Cerebellar nuclear complex (tissue), 1 donor: ENCODE measurements around the gene DUOXA1.

ENCODE experiments used
- DNase-seq, 2 experiments: peaks; one replicate each; lab custom pipeline; 2025; lab: John Stamatoyannopoulos, UW

DUOXA1 gene

DNA sequence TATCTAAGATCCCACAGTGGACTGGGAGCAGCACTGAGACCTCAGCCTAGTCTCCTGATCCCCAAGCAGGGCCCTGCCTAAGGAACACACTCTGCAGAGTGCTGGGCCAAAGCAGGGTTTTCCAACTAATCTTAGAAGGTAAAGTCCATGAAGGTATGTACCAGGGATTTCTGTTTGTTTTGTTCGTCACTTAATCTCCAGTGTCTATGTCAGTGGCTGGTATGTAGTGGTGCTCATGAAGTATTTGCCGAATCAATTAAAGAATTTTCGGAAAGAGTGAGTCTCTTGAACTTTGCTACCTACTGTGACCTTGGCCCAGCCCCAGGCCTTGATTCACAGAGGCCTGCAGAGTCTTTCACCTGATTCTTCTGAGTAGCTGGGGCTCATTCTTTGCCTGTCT is 1.8 kb upstream of the DUOXA1 start:
- DNase-seq = no peak

DNA sequence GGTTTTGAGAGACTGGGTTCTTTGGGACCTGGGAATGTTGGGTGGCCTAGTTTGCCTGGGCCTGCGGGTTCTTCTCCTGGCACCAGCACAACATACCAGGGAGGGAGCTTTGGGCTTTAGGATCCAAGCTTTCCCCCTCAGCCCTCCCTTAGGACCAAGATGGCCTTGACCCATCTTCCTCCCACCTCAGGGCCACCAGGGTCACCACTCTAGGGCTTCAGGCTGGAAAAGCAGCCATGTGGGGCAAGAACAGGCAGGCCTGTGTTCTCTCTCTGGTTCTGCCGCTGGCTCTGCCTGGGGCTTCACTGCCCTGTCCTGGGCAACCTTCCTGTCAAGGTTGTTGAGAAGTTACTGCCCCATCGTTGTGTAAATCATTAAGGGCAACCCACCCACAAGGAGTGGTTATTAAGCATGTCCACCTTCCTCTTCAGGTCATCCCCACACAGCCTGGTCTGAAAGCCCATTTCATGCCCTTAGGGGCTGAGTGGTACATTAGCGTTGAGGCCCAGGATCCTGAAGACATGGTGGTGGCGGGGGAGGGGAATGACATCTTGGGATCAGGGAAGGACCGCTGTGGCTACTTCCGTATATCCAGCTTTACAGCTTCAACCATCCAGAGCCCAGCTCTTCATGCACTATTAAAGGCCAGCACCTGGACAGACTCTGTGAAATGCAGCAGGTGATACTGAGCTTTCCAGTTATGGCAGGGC is 767 bp upstream of the DUOXA1 start:
- no peak for DNase-seq

DNA sequence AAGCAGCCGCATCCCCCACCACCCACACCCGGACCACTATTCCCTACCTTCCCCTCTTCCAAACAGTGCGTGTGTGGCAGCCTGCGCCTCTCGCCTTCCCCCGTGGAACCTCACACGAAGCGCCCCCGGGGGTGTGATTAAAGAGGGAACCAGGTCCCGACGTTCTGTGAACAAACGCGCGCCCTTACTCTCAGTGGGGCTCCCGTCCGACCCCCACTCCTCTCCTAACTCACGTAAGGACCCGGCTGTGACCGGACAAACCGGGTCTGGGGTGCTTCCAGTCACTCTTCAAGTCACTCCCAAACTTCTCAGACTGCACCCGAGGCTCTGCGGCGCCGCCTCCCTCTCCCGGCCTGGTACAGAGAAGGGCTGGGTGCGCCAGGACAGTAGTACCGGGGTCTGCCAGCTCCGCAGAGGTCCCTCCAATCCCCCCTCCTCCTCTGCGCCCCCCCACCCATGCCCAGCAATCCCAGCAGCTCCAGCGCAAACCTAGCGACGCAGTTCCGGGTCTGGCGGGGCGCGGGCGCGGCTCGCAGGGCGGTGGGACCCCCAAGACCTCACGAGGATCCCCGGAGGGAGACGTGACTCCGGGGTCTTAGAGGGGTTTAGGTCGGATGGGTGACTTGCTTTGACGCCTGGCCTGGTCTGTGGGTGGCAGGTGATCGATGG is 574 bp downstream of the DUOXA1 start:
- no peak for DNase-seq

DNA sequence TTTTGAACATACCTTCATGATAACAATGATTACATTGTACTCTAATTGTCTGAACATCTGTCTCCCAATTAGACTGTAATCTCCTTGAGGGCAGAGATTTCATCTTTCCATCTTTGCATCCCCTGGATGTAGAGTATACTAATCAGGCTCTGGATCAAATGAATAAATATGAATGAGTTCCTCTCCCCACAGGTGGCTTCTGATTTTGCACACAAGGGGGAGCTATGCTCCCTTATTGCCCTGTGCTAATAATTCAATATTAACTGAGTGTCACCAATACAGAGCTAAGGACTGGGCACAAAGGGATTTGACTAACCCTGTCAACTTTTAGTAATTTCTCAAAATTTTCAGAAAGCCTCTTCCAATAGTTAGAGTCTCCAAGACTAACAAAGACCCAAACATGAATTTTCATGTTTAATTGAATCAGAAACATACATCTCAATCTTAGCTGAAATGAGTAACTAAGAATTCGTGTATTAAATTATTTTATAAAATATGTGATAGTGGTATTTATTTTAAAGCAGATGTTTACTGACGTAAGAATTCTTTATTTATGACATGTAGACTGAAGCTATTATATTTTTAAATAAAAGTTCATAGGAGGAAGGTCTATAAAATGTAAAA is 3.0 kb downstream of the DUOXA1 start:
- no peak for DNase-seq

DNA sequence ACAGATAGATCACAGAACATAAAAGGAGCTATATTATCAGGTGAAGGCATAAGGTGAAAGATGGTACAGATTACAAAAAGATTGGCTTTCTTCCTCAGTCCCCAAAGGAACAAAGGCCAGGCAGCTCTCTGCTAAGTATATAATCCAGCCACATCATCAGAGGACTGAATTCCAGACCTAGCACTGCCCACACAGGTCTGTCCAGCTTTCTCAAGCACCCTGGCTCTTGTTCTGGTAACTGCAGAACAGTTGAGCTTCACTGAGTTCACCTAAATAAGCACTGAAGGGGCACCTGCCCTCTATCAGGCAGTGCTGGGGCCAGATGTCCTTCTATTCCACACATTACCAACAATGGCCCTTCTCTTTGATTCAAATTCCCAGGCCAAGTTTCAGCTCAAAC is 6.3 kb downstream of the DUOXA1 start:
- no peak for DNase-seq

DNA sequence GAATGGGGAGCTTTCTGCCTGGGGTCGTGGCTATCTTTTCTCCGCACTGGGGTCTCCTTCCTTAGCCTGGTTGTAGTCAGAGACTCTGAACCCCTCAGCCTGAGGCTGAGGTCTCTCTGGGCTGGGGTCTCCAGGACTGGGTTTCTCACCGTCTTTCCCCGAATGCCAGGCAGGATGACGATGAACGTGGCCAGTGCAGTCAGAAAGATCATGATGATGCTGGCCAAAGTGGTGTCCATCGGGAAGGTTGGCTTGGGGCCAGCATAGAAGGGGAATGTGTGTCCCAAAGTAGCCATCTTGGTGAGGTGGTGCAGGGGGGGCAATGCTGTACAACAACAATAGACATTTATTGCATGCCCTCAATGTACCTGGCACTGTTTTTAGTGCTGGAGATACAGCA is 7.0 kb downstream of the DUOXA1 start:
- no peak for DNase-seq

DNA sequence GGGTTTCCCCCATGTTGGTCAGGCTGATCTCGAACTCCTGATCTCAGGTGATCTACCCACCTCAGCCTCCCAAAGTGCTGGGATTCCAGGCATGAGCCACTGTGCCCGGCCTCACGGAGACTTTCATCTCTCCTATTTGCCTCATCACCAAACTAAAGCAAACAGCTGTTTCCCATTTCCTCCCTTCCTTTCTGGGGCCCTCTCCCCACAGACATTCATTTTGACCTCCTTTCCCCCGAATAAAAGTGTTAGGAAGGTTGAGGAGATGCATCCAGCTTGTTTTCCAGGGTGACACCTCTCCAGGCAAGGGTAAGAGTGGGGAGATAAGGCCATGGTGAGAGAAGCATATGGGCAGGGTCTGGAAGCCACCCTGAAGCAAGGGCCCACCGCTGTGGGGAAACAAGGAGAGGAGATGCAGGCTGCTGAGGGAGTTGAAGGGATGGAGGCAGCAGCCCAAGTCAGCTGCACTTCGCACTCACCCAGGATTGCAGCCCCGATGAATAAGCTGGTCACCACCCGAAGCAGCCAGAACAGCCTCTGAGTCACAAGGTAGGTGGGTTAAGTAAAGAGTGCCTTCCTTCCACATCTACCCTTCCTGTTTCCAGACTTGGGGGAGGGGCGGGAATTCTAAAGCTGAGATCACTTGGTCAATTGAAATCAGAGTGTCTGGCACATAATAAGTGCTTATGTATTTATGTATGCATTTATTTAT is 7.8 kb downstream of the DUOXA1 start:
- DNase-seq = no peak

DNA sequence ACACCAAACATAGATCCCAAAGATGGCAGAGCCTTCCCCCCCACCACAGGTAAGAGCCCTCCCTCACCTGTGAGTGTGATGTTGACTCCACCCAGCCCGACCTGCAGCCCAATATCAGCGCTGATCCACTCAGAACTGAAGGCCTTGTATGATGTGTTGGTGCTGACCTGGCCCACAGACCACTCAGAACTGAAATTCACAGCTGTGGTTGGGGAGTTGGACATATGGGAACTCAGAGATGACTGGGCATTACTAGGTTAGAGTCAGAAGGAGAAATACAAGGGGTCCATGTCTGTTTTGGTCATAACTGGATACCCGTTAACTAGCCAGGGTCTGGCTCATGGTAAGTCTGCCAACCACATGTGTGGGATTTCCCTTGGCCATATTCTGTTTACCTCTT is 8.7 kb downstream of the DUOXA1 start:
- no peak for DNase-seq

DNA sequence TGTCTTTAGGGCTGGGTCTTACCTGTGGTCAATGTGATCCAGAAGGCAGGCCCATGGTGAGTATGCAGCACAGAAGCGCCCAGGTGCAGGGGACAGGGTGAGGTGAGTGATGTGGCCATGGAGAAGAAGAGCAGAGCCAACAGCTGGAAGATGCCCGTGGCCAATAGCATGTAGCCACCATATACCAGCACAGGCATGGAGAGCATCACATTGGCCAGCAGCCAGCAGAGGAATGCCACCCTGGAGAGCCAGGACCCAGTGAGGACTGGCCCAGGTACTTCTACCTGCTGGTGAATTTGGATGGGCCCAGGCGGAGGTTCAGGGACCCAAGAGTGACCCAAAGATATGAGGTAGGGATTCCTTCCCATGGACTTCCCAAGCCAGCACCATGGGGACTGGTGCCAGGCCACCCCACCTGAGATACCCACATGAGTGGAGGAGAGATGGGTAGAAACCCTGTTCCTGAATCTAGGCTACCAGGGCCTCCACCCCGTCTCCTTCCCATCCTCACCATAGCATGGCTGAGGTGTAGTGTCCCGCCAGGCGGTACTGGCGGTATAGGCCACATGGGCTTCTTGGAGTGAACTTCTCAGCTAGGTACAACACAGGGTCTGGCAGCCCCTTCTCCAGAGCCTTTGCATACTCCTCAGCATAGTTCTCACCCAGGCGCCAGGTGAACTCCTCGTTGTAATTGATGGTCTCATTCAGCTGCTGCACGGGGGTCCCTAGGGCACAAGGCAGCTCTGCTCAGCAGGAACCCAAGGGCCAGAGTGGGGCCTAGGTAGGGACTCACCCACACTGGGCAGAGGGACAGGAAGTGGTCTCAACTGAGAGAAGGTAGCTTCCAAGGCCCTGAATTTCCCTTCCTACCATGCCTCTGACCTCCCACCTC is 9.4 kb downstream of the DUOXA1 start:
- no peak for DNase-seq

DNA sequence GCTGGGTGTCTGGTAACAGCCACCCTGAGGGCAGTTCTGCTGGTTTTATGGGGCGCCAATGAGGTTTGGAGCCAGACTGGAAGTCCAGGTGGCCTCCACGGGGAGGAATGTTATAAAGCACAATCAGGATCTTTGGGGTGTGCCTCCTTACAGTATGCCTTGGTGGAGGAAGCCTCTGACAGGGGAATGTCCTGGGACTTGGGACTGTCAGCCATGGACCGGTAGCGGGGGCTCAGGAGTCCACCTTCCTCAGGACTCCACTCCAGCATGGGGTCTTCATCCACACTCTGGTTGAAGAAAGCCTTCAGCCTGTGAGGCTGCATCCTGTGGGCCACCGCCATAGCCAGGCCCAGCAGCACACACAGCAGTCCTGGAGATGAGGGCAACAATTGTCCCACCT is 10.7 kb downstream of the DUOXA1 start:
- no peak for DNase-seq

DNA sequence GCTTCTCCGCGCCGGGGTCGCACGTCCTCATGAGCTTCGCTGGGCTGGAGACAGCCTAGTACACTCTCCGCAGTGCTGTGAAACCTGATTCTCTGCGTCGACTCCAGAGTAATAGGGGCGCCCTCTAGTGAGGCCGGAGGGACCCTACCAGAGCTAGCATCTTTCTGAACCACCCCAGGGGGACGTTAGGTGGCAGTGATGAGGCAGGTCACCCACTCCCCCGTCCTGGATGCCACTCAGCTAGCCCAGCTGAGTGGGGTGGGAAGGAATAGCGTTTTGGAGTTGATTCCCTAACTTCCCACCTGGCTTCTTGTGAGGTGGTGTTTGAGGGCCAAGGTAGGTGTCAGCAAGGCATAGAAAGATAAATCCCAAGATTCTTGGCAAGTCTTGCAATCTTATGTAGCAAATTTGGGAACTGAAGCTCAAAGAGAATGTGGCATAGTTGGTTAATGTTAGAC is 11.5 kb downstream of the DUOXA1 start:
- DNase-seq = peak in 1 of 2 experiments; percentile 62

DNA sequence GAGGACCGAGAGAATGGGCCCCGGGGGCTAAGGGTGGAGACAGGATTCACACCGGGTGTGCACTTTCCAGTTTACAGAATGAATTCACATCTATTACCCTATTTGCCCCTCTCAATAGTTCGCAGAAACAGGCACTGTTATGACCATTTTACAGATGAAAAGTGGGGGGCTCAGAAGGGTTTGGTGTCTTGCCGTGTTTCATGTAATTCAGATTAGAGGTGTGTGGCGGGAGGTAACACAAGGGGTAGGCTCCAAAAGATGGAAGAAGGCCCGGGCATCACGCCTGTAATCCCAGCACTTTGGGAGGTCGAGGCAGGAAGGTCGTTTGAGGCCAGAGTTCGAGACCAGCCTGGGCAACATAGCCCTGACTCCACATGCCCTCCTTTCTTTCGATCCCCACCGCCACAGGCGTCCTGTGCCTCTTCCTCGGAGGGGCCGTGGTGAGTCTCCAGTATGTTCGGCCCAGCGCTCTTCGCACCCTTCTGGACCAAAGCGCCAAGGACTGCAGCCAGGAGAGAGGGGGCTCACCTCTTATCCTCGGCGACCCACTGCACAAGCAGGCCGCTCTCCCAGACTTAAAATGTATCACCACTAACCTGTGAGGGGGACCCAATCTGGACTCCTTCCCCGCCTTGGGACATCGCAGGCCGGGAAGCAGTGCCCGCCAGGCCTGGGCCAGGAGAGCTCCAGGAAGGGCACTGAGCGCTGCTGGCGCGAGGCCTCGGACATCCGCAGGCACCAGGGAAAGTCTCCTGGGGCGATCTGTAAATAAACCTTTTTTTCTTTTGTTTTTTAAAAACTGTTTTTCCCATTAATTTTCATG is 12.2 kb downstream of the DUOXA1 start:
- no peak for DNase-seq

DNA sequence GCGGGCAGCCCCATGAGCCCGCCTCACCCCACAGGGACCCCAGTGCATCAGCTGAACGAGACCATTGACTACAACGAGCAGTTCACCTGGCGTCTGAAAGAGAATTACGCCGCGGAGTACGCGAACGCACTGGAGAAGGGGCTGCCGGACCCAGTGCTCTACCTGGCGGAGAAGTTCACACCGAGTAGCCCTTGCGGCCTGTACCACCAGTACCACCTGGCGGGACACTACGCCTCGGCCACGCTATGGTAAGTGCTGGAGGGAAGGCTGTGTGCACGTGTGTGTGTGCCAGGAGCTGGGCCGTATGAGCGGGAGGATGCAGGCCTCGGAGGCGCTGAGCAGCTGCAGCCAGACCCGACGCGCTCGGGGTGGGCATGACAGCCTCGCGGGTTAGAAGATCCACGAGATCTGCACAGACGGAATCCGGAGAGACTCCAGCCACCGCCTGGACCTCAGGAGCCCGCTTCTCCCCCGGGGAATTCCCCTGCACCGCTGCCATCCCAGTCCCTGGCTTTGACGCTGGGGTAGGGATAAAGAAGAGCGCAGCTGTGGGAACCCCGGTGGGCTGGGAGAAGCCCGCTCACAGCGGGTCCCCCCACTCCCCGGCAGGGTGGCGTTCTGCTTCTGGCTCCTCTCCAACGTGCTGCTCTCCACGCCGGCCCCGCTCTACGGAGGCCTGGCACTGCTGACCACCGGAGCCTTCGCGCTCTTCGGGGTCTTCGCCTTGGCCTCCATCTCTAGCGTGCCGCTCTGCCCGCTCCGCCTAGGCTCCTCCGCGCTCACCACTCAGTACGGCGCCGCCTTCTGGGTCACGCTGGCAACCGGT is 13.0 kb downstream of the DUOXA1 start:
- no peak for DNase-seq

DNA sequence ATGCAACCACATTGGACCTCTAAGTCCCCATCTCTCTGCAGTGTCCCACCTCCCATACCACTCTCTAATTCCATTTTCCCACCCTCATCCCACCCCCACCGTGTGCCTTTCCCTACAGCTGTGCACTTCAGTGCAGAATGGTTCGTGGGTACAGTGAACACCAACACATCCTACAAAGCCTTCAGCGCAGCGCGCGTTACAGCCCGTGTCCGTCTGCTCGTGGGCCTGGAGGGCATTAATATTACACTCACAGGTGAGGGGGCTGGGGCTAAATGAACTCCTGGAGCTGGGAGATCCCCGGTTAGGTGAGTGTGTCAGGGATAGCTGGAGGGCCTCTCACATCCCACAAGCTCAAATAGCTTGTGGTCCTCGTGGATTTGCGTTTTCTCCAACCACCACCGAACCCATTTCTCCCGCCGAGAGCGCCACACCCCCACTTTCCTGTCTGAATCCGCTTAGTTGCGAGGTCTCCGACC is 13.6 kb downstream of the DUOXA1 start:
- no peak for DNase-seq

DNA sequence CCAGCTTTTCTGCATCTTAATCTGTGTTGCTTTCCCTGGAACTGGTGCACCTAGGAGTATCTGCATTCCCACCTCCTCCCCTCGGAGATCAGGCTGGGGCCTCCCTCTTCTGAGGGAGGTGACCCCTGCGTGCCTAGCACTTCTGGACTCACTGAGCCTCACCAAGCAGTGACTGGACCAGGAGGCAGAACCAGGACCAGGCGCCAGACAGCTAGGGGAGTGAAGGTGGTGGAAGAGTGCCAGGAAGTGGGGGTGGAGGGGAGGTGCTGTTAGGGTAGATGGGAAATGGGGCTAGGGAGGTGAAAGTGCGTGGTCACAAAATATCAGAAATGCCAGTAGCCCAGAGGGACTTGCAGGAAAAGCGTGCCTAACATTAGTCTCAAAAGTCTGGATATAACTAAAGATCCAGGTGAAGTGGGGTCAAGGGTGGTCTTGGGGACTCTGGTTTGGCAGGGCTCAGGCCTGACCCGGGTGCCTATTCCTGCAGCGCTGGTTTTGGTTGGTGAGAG is 14.3 kb downstream of the DUOXA1 start:
- DNase-seq = no peak

DNA sequence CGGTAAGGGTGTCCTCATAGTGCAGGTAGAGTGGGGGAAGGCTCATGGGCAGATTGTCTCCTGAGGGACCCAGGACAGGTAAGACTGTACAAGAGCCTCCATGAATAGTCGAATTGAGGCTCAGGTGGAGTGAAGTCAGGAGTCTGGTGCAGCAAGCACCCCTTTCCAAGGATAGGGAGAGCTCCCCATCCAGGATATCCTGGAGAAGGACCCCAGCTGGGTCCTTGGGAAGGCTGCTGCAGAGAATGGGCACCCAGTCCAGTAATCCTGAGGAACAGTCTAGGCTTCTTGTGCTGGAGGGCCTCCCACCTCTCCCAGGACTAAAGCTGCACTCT is 15.0 kb downstream of the DUOXA1 start:
- no peak for DNase-seq

DNA sequence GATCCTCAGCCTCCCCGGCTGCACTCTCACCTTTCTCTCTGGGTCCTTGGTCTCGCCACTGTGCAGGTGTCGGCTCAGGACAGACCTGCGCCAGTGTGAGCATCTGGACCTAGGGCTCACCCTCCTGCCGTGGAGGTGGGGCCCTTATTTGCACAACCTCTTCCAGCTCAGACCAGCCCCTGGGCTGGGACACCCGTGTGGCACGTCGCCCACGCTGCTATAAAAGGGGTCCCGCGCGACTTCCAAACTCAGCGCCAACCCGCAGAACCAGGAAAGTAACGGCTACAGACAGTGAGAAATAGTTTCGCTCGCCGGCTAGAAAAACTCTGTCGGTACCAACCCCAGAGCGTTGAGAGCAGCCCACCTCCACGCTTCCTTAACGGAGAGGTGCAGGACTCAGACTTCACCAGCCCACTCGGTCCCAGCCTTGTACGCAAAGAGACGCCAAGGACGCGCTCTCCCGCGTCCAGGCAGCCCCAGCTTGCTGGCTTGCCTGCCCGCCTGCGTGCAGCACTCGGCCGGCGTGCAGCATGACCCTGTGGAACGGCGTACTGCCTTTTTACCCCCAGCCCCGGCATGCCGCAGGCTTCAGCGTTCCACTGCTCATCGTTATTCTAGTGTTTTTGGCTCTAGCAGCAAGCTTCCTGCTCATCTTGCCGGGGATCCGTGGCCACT is 15.5 kb downstream of the DUOXA1 start, which contains the start of the genes DUOX2 and DUOXA2:
Gene DUOX2, minus strand, starts transcription at position 97 of the 675 bp plus-strand sequence. CDS start 761 bp downstream, outside the sequence.
Gene DUOXA2, plus strand, starts transcription at position 251 of the 675 bp plus-strand sequence. Its CDS starts 280 bp downstream, at position 531.
- no peak for DNase-seq

DNA sequence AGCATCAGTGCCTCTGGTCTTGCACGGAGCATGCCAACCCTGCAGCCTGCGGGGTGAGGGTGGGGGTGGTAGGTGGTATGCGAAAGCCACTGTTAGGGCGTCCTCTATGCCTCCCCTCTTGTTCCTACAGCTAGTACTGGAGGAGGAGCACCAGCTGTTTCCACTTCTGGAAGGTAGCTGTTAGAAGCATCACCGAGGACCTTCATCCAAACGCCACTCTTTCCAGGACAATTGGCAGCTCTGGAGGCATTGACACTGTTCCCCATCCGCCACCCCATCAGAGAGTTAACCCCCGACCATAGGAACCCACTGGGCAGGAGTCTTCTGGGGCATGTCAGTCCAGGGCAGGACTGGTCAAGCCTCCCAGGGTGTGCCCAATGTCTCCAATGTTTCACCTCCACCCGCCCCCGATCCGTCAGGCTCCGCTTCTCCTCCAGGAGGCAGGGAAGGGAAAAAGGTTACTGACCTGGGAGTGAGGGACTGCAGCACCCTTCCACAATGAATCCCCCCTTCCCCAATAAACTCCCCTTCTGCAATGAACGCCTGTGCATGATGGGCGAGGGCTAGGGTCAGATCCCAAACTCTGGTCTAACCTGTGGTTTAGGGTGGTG is 16.2 kb downstream of the DUOXA1 start:
- no peak for DNase-seq
